GM10266 (cell line): ENCODE data around the gene NAV2.

Experiments
- DNase-seq: peaks from one replicate; pipeline ENCODE4 v3.0.0; 2012; ENCODE audit errors: extremely low spot score
- CTCF ChIP-seq: IDR thresholded peaks from 2 replicates; pipeline ENCODE4 v1.5.1; 2012; ENCODE audit warnings: mild to moderate bottlenecking, low read depth; ENCODE audit not compliant: control insufficient read depth, insufficient read depth; ENCODE audit errors: missing control alignments

The NAV2 gene

DNA sequence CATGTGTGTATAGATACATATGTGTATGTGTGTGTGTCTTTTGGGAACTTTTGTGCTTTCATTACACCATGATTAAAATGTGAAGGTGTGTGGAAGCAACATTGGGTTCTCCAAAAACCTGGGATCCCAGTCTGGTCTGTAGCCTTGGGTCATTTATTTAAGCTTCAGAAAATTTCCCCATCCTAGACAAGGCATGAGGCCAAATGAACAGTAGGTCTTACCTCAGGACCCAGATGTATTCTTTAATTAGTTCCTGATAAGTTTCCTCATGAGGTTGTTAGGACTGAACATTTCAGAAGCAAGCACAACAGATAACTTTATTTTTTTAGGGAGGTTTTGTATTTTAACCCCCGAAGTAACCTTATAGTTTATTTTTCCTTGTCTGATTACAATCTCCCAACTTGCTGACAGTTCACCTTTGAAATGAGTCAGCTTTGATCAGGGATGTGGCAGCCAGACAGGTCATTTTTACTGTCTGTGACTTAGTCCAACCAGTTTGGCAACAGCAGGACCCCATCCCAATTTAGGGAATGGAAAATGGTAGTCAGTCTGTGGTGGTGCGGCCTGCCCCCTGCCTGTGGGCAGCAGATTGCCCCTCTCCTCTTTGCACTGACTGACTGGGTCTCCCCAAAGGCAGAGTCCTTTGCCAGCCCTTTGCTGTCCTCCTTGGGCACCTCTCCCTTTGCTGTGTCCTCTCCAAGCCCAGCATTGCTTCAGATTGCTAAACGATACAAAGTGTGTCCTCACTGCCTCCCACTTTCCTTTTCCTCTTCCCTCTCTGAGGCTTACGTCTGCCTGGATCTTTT, 88.3 kb downstream of the NAV2 start:
- DNase-seq, result no peak
- no peak for TF ChIP-seq CTCF

- TF ChIP-seq CTCF, result no peak
- no peak for DNase-seq
Measured at GRCh38 chr11:19802773-19803293, 90.2 kb downstream of the NAV2 start.

GRCh38 chr11:19803506-19803998, 90.9 kb downstream of the NAV2 start:
- no peak for TF ChIP-seq CTCF
- no peak for DNase-seq

- no peak for TF ChIP-seq CTCF
- no peak for DNase-seq
Measured at GRCh38 chr11:19805376-19805775, 92.7 kb downstream of the NAV2 start.

GRCh38 chr11:19805827-19806226, 93.2 kb downstream of the NAV2 start:
- no peak for DNase-seq
- TF ChIP-seq CTCF, result no peak

- TF ChIP-seq CTCF, result no peak
- no peak for DNase-seq
Measured at GRCh38 chr11:19806251-19806650, 93.6 kb downstream of the NAV2 start.

GRCh38 chr11:19808076-19808911, 95.7 kb downstream of the NAV2 start:
- no peak for DNase-seq
- TF ChIP-seq CTCF, result no peak
